ENCODE data around the gene TNFSF13. TPM values are rescaled to one million over a fixed set of nuclear protein-coding genes. Genes with fewer than 3 reads are reported as not detected.
A peak's percentile ranks its signal among the peaks of the same experiment; 100 is the strongest.
"Not testable (repeated sequence)": the region's sequence is repeated elsewhere in the genome, so short reads cannot be mapped to it uniquely, and the experiment has no call there.

Gene TNFSF13
- total RNA-seq, 1 experiment from 2014 or later = 0.94 TPM

DNA sequence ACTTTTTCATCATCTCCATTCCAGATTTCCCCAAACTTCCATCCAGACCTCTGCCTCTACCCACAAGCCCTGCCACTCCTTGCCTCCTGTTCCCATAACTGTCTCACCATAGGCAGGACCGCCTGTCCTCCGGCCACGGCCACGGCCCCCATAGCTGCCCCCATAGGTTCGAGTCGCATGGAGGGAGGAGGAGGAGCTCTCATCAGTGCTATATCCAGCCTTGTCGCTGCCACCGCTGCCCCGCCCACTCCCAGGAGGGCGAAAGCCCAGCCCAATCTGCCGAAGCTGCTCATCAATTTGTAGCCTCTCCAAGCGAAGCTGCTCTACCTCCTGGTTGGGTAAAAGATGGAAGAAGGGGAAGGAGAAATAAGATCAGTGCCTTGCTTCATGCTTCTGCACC lies 34.7 kb downstream of the TNFSF13 start:
- H3K4me1 Mint-ChIP-seq = peaks cover 21 to 36% of the 10 kb centered on the region in 2 experiments
- no peak overlapping the region for H4K5ac ChIP-seq (ENCODE audit: insufficient read length, low read depth, low read length)
- no peak overlapping the region for H2BK15ac ChIP-seq (ENCODE audit: low read depth, low read length)
- no peaks in the 10 kb centered on the region; the same call in 1 of the 2 replicates for H3K4me1 ChIP-seq (ENCODE audit: insufficient read depth, low read length)
- H4K20me1 ChIP-seq (ENCODE audit: control insufficient read depth, insufficient read depth, insufficient read length) = no peaks in the 10 kb centered on the region
- TF ChIP-seq, protein P1, sequence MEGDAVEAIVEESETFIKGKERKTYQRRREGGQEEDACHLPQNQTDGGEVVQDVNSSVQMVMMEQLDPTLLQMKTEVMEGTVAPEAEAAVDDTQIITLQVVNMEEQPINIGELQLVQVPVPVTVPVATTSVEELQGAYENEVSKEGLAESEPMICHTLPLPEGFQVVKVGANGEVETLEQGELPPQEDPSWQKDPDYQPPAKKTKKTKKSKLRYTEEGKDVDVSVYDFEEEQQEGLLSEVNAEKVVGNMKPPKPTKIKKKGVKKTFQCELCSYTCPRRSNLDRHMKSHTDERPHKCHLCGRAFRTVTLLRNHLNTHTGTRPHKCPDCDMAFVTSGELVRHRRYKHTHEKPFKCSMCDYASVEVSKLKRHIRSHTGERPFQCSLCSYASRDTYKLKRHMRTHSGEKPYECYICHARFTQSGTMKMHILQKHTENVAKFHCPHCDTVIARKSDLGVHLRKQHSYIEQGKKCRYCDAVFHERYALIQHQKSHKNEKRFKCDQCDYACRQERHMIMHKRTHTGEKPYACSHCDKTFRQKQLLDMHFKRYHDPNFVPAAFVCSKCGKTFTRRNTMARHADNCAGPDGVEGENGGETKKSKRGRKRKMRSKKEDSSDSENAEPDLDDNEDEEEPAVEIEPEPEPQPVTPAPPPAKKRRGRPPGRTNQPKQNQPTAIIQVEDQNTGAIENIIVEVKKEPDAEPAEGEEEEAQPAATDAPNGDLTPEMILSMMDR (conservative IDR thresholded peaks at IDR 0.05) = no peak
- H3K27ac ChIP-seq (ENCODE audit: insufficient read length, low read depth, low read length) = no peak overlapping the region
- H3K79me2 ChIP-seq (ENCODE audit: insufficient read depth, low read length) = no peaks in the 10 kb centered on the region
- no peak overlapping the region for H3K23ac ChIP-seq (ENCODE audit: insufficient read length, low read depth, low read length)
- no peak overlapping the region for H3K56ac ChIP-seq (ENCODE audit: insufficient read length, low read depth, low read length)
- no CpG with 5 or more reads among the region's 12 CpGs for WGBS (ENCODE audit: extremely low coverage, insufficient read length, low lambda C conversion rate)
- H3K4ac ChIP-seq (ENCODE audit: low read depth, low read length) = no peak overlapping the region
- H3K27me3 Mint-ChIP-seq (ENCODE audit: low read depth) = no peaks in the 10 kb centered on the region
- no peak overlapping the region for H2BK20ac ChIP-seq (ENCODE audit: low read depth, low read length, poor library complexity, severe bottlenecking)
- H3K27me3 ChIP-seq (ENCODE audit: insufficient read depth, low read length) = no peaks in the 10 kb centered on the region
- no peaks in the 10 kb centered on the region for H3K9me3 ChIP-seq (ENCODE audit: control insufficient read depth, low read depth, low read length)
- no peak overlapping the region for H2BK120ac ChIP-seq (ENCODE audit: low read depth, low read length, poor library complexity, severe bottlenecking)
- H3K36me3 Mint-ChIP-seq (ENCODE audit: insufficient read depth in 1 of 3, low read depth in 3 of 3) = peaks cover 39 to 66% (median 65%) of the 10 kb centered on the region in 3 experiments
- no peak overlapping the region for H4K91ac ChIP-seq (ENCODE audit: insufficient read length, low read depth, low read length)
- H3T11ph ChIP-seq (ENCODE audit: low read length) = no peak overlapping the region
- no peak for DNase-seq
- no peak overlapping the region for H3K9ac ChIP-seq (ENCODE audit: extremely low read depth, insufficient read length, low read length)
- no peak overlapping the region for H2AK5ac ChIP-seq (ENCODE audit: insufficient read length, low read length)
- H2AFZ ChIP-seq (ENCODE audit: low read length) = no peak overlapping the region
- H3K23me2 ChIP-seq (ENCODE audit: insufficient read length, low read depth, low read length, poor library complexity, severe bottlenecking) = peaks cover 10% of the 10 kb centered on the region
- no peak overlapping the region for H3K18ac ChIP-seq (ENCODE audit: insufficient read length, low read depth, low read length)
- no peak overlapping the region for H4K8ac ChIP-seq (replicated peaks; ENCODE audit: insufficient read length, low read depth, low read length)
- H3K14ac ChIP-seq (ENCODE audit: insufficient read depth, low read length) = no peak overlapping the region
- H3K79me1 ChIP-seq (ENCODE audit: insufficient read depth, low read depth, low read length, poor library complexity, severe bottlenecking) = no peaks in the 10 kb centered on the region
- peak overlapping the region in 2 of 3 experiments; percentile 9 to 78; a peak in 3 of 7 replicates for H3K27ac Mint-ChIP-seq
- H3K4me3 Mint-ChIP-seq = no peak overlapping the region
- no peak overlapping the region for H2BK5ac ChIP-seq (ENCODE audit: insufficient read length, low read length)
- H2BK12ac ChIP-seq (ENCODE audit: insufficient read length, low read depth, low read length) = no peak overlapping the region
- no peaks in the 10 kb centered on the region for H3K9me3 Mint-ChIP-seq
- H3K4me2 ChIP-seq (ENCODE audit: insufficient read depth, insufficient read length, low read length) = no peak overlapping the region

DNA sequence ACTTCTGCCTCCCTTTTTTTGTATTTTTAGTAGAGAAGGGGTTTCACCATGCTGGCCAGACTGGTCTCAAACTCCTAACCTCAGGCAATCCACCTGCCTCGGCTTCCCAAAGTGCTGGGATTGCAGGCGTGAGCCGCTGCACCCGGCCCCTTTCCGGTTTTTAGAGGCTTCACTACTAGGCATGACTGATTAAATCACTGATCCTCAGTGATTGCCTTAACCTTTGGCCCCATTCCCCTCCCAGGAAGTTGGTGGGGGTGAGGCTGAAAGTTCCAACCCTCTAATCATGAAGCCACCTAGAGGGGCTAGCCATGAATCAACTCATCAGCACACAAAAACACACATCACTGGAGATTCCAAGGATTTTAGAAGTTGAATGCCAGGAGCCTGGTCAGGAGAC lies 39.0 kb downstream of the TNFSF13 start:
- not testable (repeated sequence) for H3K23me2 ChIP-seq (ENCODE audit: insufficient read length, low read depth, low read length, poor library complexity, severe bottlenecking); H3T11ph ChIP-seq (ENCODE audit: low read length); H3K79me2 ChIP-seq (ENCODE audit: insufficient read depth, low read length); H3K9me3 ChIP-seq (ENCODE audit: control insufficient read depth, low read depth, low read length); H2BK20ac ChIP-seq (ENCODE audit: low read depth, low read length, poor library complexity, severe bottlenecking); H3K27ac ChIP-seq (ENCODE audit: insufficient read length, low read depth, low read length); H3K79me1 ChIP-seq (ENCODE audit: insufficient read depth, low read depth, low read length, poor library complexity, severe bottlenecking); H3K4me1 Mint-ChIP-seq; H3K4ac ChIP-seq (ENCODE audit: low read depth, low read length); H3K56ac ChIP-seq (ENCODE audit: insufficient read length, low read depth, low read length); H4K5ac ChIP-seq (ENCODE audit: insufficient read length, low read depth, low read length); H3K27me3 ChIP-seq (ENCODE audit: insufficient read depth, low read length); H3K4me2 ChIP-seq (ENCODE audit: insufficient read depth, insufficient read length, low read length); H3K4me1 ChIP-seq (ENCODE audit: insufficient read depth, low read length); H4K8ac ChIP-seq (replicated peaks; ENCODE audit: insufficient read length, low read depth, low read length); H2BK5ac ChIP-seq (ENCODE audit: insufficient read length, low read length); H2BK120ac ChIP-seq (ENCODE audit: low read depth, low read length, poor library complexity, severe bottlenecking); H4K91ac ChIP-seq (ENCODE audit: insufficient read length, low read depth, low read length); H2BK12ac ChIP-seq (ENCODE audit: insufficient read length, low read depth, low read length); H2BK15ac ChIP-seq (ENCODE audit: low read depth, low read length); H4K20me1 ChIP-seq (ENCODE audit: control insufficient read depth, insufficient read depth, insufficient read length); H3K9me3 Mint-ChIP-seq; H3K18ac ChIP-seq (ENCODE audit: insufficient read length, low read depth, low read length); H3K14ac ChIP-seq (ENCODE audit: insufficient read depth, low read length); H3K23ac ChIP-seq (ENCODE audit: insufficient read length, low read depth, low read length); H2AFZ ChIP-seq (ENCODE audit: low read length); H3K9ac ChIP-seq (ENCODE audit: extremely low read depth, insufficient read length, low read length); H3K27ac Mint-ChIP-seq; H3K27me3 Mint-ChIP-seq (ENCODE audit: low read depth); DNase-seq; H3K4me3 Mint-ChIP-seq; H2AK5ac ChIP-seq (ENCODE audit: insufficient read length, low read length)
- peaks cover 57 to 87% (median 81%) of the 10 kb centered on the region in 3 experiments for H3K36me3 Mint-ChIP-seq (ENCODE audit: insufficient read depth in 1 of 3, low read depth in 3 of 3)
- WGBS (ENCODE audit: extremely low coverage, insufficient read length, low lambda C conversion rate) = no CpG with 5 or more reads among the region's 5 CpGs
